NT2/D1 (cell line): ENCODE data around the gene CLEC11A.

Experiments
- SUZ12 ChIP-seq: IDR thresholded peaks from 2 replicates; pipeline ENCODE4 v1.6.1; 2011; ENCODE audit not compliant: insufficient read length, insufficient read depth; ENCODE audit errors: extremely low read depth
- ZNF274 ChIP-seq: IDR thresholded peaks from 2 replicates; pipeline ENCODE4 v1.6.1; 2011; ENCODE audit warnings: mild to moderate bottlenecking, low read depth, low read length

GRCh38 chr19:50719566-50719965 is 3.6 kb upstream of the CLEC11A start, which contains the start of gene SHANK1:
- TF ChIP-seq ZNF274 (no peak), SUZ12 (no peak)
